Fibroblast of lung (primary cell): Measurements from ENCODE around the gene RNF115. TPM values are rescaled to one million over a fixed set of nuclear protein-coding genes. Genes with fewer than 3 reads are reported as not detected.
"Not testable (repeated sequence)": the region's sequence is repeated elsewhere in the genome, so short reads cannot be mapped to it uniquely, and the experiment has no call there.

Experiments used
- DNase-seq, 2 donors: peaks; one replicate each; pipeline versions ENCODE4 v3.0.0 to v3.0.0-alpha.2; 2010; ENCODE audit warnings: low read depth in 2 of 2
- H2AFZ ChIP-seq: 2 replicates; pipeline ENCODE4 v1.5.1; 2012; ENCODE audit warnings: low read length, control low read depth, inconsistent platforms
- H3K27ac ChIP-seq: 2 replicates; pipeline ENCODE4 v1.5.1; 2011; ENCODE audit warnings: low read length, control low read depth; ENCODE audit not compliant: insufficient read depth
- H3K27me3 ChIP-seq: 2 replicates; pipeline ENCODE4 v1.5.1; 2011; ENCODE audit warnings: mild to moderate bottlenecking, low read length; ENCODE audit not compliant: control insufficient read depth, insufficient read depth
- H3K36me3 ChIP-seq: 2 replicates; pipeline ENCODE4 v1.5.1; 2011; ENCODE audit warnings: low read length; ENCODE audit not compliant: control insufficient read depth, insufficient read depth
- H3K4me1 ChIP-seq: 2 replicates; pipeline ENCODE4 v1.5.1; 2011; ENCODE audit warnings: low read length; ENCODE audit not compliant: control insufficient read depth, insufficient read depth; ENCODE audit errors: extremely low read depth
- H3K4me2 ChIP-seq: 2 replicates; pipeline ENCODE4 v1.5.1; 2011; ENCODE audit warnings: low read length, control low read depth; ENCODE audit not compliant: insufficient read depth; ENCODE audit errors: extremely low read depth
- H3K4me3 ChIP-seq, 4 experiments: fragments of 200-600 bp in 1 of 4; sonication (generic) in 1 of 4; replicated peaks in 1 of 4; 2 replicates each; pipeline ENCODE4 v1.5.1; 2011 to 2016; ENCODE audit warnings: low read length in 4 of 4, low read depth in 3 of 4, mild to moderate bottlenecking in 3 of 4, control low read depth in 2 of 4, inconsistent platforms in 1 of 4, mixed read lengths in 1 of 4; ENCODE audit not compliant: insufficient read depth in 1 of 4; ENCODE audit errors: control extremely low read depth in 1 of 4
- H3K79me2 ChIP-seq: 2 replicates; pipeline ENCODE4 v1.5.1; 2012; ENCODE audit warnings: mild to moderate bottlenecking, low read length, inconsistent platforms; ENCODE audit not compliant: control insufficient read depth, insufficient read depth
- H3K9ac ChIP-seq: 2 replicates; pipeline ENCODE4 v1.5.1; 2011; ENCODE audit warnings: mild to moderate bottlenecking, low read length, control low read depth; ENCODE audit not compliant: insufficient read depth
- H3K9me3 ChIP-seq: 2 replicates; pipeline ENCODE4 v1.5.1; 2012; ENCODE audit warnings: low read depth, low read length; ENCODE audit not compliant: control insufficient read depth, insufficient read depth
- H4K20me1 ChIP-seq: 2 replicates; pipeline ENCODE4 v1.5.1; 2011; ENCODE audit warnings: low read length; ENCODE audit not compliant: control insufficient read depth, insufficient read depth; ENCODE audit errors: extremely low read depth
- CTCF ChIP-seq, 2 donors: IDR thresholded peaks in 1 of 2; conservative IDR thresholded peaks in 1 of 2; 1 replicate in 1 of 2; 2 replicates in 1 of 2; pipeline ENCODE4 v1.5.1; 2011 to 2012; ENCODE audit warnings: low read length in 2 of 2, control low read depth in 1 of 2, inconsistent platforms in 1 of 2, low read depth in 1 of 2, mild to moderate bottlenecking in 1 of 2
- EZH2 ChIP-seq: IDR thresholded peaks from 2 replicates; pipeline ENCODE4 v1.5.1; 2012; ENCODE audit warnings: low read length, control low read depth, mild to moderate bottlenecking; ENCODE audit errors: missing control alignments
- polyA plus RNA-seq, 2 donors: library from polyadenylated mRNA; depleted of rRNA in 1 of 2; stranded (reverse) in 1 of 2; unstranded in 1 of 2; fragments of >200 nt; gene quantifications; 2 replicates each; pipeline ENCODE4 v1.2.1, GENCODE V29; 2011 to 2012; ENCODE audit warnings: missing spikeins in 1 of 2
- total RNA-seq: library from RNA; depleted of rRNA; stranded (reverse); fragments of >200 nt; gene quantifications from 2 replicates; pipeline ENCODE4 v1.2.1, GENCODE V29; 2014

Gene RNF115
- total and polyA plus RNA-seq, 2 donors (not counting 1 experiment from before 2014, with no cell fraction given): 16.2 to 19.8 TPM

GRCh38 chr1:145777357-145778145, 46.3 kb downstream of the RNF115 start:
- H3K9ac ChIP-seq: no peak overlapping the region

DNA sequence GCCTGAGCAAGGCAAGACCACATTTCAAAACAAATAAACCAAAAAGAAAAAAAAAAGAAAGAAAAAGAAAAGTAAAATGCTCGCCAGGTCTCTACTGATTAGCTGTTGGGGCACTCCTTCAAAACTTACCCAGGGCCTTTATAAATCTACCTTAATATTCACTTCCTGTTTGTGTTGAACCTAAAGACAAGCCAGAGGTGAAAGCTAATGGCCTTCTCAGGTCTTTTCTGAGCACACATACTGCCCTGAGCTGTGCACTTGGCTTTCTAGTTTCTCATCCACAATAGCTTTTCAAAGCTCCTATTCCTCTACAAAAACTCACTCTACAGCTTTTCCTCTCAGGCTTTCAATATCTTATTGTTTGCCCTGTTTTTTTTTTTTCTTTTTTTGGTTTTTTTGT, 50.5 kb downstream of the RNF115 start:
- no peaks in the 10 kb centered on the region for H3K4me1 ChIP-seq
- H3K9ac ChIP-seq: no peak overlapping the region
- H3K36me3 ChIP-seq: no peaks in the 10 kb centered on the region
- no peak overlapping the region for H3K27ac ChIP-seq
- no peak overlapping the region for H3K4me2 ChIP-seq
- TF ChIP-seq EZH2 (no peak), CTCF (conservative IDR thresholded peaks at IDR 0.05 in 1 of 2, IDR thresholded peaks at IDR 0.05 in 1 of 2; ENCODE audit: low read depth in 1 of 2, low read length in 2 of 2) (no peak)
- no peak overlapping the region for H3K4me3 ChIP-seq
- H3K79me2 ChIP-seq: no peaks in the 10 kb centered on the region
- no peak for DNase-seq
- H3K9me3 ChIP-seq: no peaks in the 10 kb centered on the region
- H4K20me1 ChIP-seq: no peaks in the 10 kb centered on the region
- no peak overlapping the region for H2AFZ ChIP-seq
- H3K27me3 ChIP-seq: no peaks in the 10 kb centered on the region

More at GRCh38 chr1:145777357-145778145, 46.3 kb downstream of the RNF115 start:
- DNase-seq: no peak
- Histone ChIP-seq H3K36me3 (no peaks in the 10 kb centered on the region), H3K27me3 (no peaks in the 10 kb centered on the region), H3K9me3 (no peaks in the 10 kb centered on the region), H3K4me1 (peaks cover 4% of the 10 kb centered on the region), H3K4me3 (no peak overlapping the region), H3K4me2 (no peak overlapping the region), H4K20me1 (no peaks in the 10 kb centered on the region), H3K27ac (no peak overlapping the region), H2AFZ (no peak overlapping the region), H3K79me2 (peaks cover 3% of the 10 kb centered on the region)
- TF ChIP-seq CTCF (conservative IDR thresholded peaks at IDR 0.05 in 1 of 2, IDR thresholded peaks at IDR 0.05 in 1 of 2; ENCODE audit: low read depth in 1 of 2, low read length in 2 of 2) (no peak), EZH2 (no peak)

GRCh38 chr1:145771056-145771455, 52.8 kb downstream of the RNF115 start:
- Histone ChIP-seq H3K79me2 (no peaks in the 10 kb centered on the region), H3K27me3 (no peaks in the 10 kb centered on the region), H3K36me3 (no peaks in the 10 kb centered on the region), H3K4me3 (no peak overlapping the region), H3K9ac (no peak overlapping the region), H3K4me2 (no peak overlapping the region), H4K20me1 (no peaks in the 10 kb centered on the region), H3K27ac (no peak overlapping the region), H3K4me1 (no peaks in the 10 kb centered on the region), H3K9me3 (no peaks in the 10 kb centered on the region), H2AFZ (no peak overlapping the region)
- TF ChIP-seq EZH2 (no peak), CTCF (conservative IDR thresholded peaks at IDR 0.05 in 1 of 2, IDR thresholded peaks at IDR 0.05 in 1 of 2; ENCODE audit: low read depth in 1 of 2, low read length in 2 of 2) (no peak)
- DNase-seq: no peak

DNA sequence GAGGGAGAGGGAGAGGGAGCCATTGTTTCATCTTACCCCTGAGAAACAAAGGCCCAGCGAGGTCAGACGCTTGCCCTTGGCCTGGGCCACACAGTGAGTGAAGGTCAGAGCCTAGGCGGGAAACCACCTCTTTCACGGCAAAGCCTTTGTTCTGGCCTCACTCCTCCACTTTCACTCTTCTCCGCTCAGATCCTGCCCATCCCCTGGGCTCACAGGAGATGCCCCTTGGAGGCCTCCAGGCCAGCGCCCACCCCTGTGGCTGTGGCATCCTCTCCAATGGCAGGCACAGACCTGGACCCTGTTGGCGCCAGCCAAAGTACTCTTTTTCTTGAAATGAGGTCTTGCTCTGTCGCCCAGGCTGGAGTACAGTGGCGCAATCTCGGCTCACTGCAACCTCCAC, 55.9 kb downstream of the RNF115 start:
- not testable (repeated sequence) for DNase-seq, H3K9me3 ChIP-seq, H3K36me3 ChIP-seq, H3K27me3 ChIP-seq, H3K79me2 ChIP-seq, H2AFZ ChIP-seq, H3K4me1 ChIP-seq, H3K27ac ChIP-seq, H4K20me1 ChIP-seq, H3K4me3 ChIP-seq, H3K9ac ChIP-seq, H3K4me2 ChIP-seq
